Measurements from ENCODE around the gene GUCD1.

Gene GUCD1

DNA sequence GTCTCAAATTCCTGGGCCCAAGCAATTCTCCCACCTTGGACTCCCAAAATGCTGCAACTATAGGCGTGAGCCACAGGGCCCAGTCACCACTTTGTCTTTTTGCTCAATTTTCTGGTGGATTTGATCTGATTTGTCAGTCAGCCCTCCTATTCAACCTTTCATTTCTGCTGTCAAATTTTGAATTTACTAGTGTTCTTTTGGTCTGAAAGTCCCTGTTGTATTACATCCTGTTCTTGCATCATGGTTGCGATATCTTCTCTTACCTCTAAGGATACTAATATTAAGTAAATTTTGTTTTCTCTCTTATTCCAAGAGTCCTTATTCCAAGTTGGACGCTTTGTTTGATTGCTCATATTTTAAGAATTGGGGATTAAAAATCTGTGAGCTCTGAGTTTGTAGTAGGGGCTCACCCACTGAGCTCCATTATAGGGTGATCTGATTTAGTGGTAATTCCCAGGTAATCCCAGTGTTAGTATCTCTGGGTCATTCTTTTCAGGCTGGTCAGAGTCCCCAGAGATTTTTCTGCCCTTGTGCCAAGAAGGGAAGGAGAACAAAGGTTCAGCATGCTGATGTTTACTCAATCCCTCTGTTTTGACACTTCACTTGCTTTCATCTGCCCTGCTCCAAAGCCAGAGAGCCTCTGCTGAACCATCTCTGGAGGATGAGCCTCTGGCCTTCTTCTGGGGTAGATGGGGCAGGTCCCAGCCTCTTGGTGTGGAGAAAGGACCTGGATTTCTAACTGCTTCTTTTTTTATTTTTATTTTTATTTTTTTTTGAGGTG is 49.8 kb downstream of the GUCD1 start:
- no peak for TF ChIP-seq GATA3 (IDR thresholded peaks at IDR 0.05; ENCODE audit: low read depth, low read length)
- no peak for TF ChIP-seq GATA2 (IDR thresholded peaks at IDR 0.05; ENCODE audit: low read depth, low read length)

DNA sequence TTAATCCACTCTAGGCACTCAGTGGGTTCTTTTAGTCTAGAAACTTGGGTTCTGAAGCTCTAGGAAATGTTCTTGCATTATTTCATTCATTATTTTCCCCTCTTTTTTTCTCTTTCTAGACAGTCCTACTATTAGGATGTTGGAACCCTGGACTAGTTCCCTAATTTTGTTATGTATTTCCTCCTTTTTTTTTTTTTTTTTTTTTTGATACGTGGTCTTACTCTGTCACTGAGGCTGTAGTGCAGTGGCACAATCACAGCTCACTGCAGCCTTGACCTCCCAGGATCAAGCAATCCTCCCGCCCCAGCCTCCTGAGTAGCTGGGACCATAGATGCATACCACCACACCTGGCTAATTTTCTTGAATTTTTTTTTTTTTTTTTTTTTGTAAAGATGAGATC is 50.4 kb downstream of the GUCD1 start:
- no peak for TF ChIP-seq GATA2 (IDR thresholded peaks at IDR 0.05; ENCODE audit: low read depth, low read length)
- TF ChIP-seq GATA3 (IDR thresholded peaks at IDR 0.05; ENCODE audit: low read depth, low read length), result no peak

DNA sequence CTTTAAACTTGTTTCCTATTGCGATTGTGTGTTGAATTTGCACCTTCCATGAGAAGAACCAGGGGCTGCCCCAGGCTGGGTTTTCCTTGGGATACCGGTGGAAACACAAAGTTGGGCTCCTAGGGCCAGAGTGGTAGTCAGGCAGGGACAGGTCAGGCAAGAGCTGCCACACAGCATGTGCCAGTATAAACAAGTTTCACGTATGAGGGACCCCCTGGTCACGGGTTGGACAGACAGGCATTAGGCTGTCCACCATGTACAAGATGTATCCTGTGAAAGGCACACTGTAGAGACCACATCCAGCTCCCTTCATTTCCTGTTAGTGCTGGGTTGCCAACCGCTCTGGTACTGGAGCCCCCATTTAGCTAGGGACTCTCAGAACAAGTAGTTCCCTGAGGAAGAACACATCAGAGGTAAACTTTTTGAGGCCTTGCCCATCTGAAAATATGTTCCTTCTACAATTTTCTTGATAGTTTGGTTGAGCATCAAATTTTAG is 51.0 kb downstream of the GUCD1 start:
- no peak for TF ChIP-seq GATA3 (IDR thresholded peaks at IDR 0.05; ENCODE audit: low read depth, low read length)
- no peak for TF ChIP-seq GATA2 (IDR thresholded peaks at IDR 0.05; ENCODE audit: low read depth, low read length)

DNA sequence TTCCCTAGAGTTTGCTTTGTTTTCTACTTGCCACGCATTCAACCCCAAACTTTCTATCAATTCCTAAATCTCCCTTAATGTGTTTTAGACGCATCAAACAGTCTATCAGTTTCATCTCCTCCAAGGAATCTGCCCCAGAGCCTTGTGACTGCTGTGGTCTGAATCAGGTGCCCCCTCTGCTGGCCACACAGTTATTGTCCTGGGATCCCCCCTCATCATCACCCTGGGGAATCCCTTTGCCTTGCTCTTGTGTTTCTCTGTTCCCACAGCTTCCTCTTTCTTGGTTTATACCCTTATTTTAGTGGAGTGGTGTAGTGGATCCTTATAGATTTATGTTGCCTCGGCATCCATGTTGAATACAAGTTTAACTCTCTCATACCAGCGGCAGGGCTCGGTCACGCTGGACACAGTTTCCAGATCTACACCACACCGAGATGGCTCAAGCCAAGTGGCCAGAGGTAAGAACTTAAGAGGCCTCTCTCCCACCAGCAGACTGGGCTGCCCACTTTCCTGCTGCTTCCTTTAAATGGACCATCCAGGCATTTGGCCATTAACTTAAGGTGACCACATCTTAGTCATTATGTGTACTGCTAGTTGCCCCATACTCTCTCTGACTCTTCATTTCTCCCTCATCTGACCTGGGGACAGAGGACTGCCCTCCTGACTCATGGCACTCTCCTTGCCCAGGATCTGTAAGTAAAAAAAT is 51.6 kb downstream of the GUCD1 start:
- TF ChIP-seq GATA3 (IDR thresholded peaks at IDR 0.05; ENCODE audit: low read depth, low read length), result no peak
- TF ChIP-seq GATA2 (IDR thresholded peaks at IDR 0.05; ENCODE audit: low read depth, low read length), result no peak

DNA sequence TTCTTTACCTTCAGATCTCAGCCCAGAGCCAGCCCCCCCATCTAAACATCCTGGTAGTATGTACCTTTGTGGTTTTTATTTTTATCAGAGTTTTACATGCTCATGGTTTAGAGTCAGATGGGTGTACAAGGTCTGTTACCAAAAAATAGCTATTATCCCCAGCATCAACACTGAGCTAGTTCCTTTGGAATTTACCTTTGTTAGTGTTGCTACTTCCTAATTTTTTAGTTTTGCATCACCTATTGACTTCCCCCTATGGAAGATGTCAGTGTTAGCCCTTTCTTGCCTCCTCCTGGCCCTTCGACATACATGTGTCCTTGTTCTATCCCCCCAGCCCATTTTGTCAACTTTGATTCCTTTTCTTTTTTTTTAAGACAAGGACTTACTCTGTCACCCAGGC is 52.4 kb downstream of the GUCD1 start:
- no peak for TF ChIP-seq GATA2 (IDR thresholded peaks at IDR 0.05; ENCODE audit: low read depth, low read length)
- no peak for TF ChIP-seq GATA3 (IDR thresholded peaks at IDR 0.05; ENCODE audit: low read depth, low read length)

DNA sequence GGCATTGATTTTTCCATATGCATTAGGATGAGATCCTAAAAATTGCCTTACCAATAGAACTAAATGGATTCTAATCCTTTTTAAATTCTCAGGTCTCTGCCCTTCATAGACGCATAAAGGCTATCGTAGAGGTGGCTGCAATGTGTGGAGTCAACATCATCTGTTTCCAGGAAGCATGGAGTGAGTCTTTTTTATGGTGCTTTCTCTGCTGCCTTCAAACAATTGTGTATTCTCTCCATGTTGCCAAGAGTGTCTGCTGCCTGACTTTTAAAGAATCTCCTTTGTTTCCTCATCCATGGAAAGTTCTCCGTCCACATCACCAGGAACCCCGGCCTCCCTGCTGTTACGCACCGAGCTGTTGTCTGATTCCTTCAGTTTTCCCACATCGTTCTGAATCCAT is 52.9 kb downstream of the GUCD1 start:
- TF ChIP-seq GATA3 (IDR thresholded peaks at IDR 0.05; ENCODE audit: low read depth, low read length), result no peak
- no peak for TF ChIP-seq GATA2 (IDR thresholded peaks at IDR 0.05; ENCODE audit: low read depth, low read length)

DNA sequence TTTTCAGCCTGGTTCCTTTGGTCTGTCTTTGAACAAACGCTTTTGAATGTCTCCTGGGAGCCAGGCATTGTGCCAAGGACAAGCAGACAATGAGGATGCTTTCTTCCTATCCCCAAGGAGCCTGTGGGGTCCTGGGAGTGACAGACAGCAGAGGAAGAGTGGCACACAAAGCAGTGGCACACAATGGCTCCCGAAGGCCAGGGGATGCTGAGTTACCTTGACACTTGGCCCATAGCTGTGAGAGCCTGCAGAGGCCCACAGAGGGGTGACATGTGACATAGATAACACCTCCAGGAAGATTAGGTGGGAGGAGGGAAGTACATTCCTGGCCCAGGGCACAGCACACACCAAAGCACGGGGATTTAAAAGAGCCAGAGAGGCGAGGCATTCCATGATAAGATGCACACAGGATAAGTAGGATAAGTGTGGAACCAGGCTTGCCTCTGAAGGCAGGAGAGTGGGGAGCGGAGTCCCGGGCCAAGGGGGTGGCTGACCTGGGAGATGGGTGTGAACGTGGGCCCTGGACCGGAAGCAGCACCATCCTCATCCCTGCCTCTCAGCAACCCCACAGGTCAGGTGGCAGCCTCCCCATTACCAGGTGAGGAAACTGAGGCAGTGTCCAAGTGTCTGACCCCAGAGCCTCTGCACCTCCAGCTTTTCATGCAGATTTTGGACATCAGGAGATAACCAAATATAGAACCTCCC is 53.5 kb downstream of the GUCD1 start:
- no peak for TF ChIP-seq GATA3 (IDR thresholded peaks at IDR 0.05; ENCODE audit: low read depth, low read length)

DNA sequence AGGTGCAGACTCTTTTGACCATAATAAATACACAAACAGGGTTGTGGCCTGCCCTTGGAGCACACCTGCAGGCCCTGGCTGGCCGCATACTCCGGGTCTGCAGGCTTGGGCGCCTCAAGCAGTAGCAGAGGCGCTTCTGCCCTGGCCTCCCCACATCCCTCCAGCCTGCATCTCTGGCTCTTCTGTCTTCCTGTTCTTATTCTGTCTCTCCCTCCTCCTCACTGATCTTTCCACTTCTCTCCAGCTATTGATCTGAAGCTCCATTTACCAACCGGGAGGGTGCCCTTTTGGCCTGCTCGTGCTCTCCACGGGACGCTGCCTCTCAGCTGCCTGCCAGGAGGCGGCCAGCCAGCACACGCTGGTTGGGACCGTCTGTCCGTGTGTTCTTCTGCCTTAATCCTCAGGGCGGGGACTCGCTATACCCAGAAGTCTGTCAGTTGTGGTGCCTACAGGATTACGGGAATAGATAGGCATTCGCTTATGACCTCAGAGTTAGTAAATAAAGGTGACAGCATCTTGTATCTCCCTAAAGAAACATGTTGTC is 54.6 kb downstream of the GUCD1 start:
- TF ChIP-seq GATA2 (IDR thresholded peaks at IDR 0.05; ENCODE audit: low read depth, low read length), result no peak

DNA sequence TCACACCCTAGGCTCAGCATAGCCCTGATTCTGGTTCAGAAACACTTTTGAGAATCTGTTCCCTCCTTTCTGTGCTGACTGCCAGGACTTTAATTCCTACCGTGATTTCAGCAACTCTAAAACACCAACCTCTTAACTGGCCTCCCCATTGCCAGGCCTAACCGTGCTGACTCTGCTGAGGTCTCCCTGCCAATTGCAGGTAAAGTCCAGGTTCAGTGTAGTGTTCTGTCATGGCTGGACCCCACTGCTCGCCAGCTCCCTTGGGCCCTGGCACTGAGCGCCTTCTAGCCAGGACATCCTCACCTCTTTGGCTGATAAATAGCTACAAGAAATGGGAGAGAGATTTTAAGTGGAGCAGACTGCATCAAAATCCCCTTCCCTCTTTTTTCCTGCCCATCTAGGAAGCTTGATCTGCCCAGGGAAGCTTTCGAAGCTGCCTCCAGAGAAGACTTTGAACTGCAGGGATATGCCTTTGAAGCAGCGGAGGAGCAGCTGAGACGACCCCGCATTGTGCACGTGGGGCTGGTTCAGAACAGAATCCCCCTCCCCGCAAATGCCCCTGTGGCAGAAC is 55.1 kb downstream of the GUCD1 start:
- no peak for TF ChIP-seq GATA3 (IDR thresholded peaks at IDR 0.05; ENCODE audit: low read depth, low read length)
- TF ChIP-seq GATA2 (IDR thresholded peaks at IDR 0.05; ENCODE audit: low read depth, low read length), result no peak

DNA sequence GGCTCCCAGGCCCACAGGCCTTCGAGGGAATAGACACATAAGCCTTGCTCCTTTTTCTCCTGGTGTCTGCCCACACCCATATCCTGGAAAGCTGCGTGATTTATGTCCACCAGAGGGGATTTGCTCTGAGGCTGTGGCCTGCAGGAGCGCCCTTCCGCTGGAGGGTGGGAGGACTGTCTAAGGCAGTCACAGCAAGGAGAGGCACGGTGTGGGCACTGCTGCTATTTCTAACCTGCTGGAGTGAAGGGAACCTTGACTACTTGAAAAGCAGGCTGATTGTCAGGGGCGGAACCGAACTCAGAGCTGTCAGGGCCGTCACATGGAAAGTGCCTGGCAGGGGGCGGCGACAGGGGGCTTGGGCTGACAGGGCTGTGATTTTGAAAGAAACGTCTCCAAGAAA is 56.1 kb downstream of the GUCD1 start:
- TF ChIP-seq GATA3 (IDR thresholded peaks at IDR 0.05; ENCODE audit: low read depth, low read length), result no peak

DNA sequence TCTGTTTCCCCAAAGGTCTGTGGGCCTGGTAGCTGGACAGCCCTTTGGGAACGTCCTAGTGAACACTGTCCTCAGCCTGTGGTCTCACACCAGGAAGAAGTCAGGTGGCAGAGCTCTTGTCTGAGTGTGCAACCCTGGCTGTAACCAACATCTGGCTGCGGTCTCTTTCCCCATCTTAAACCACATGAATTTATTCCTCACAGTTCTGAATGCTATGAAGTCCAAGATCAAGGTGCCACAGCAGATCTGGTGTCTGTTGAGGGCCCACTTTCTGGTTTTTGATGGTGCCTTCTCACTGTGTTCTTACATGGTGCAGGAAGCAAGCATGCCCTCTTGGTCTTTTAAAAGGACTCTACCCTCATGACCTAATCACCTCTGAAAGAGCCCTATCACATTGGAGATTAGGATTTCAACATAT is 57.1 kb downstream of the GUCD1 start:
- TF ChIP-seq GATA3 (IDR thresholded peaks at IDR 0.05; ENCODE audit: low read depth, low read length) (no peak), GATA2 (IDR thresholded peaks at IDR 0.05; ENCODE audit: low read depth, low read length) (no peak)

DNA sequence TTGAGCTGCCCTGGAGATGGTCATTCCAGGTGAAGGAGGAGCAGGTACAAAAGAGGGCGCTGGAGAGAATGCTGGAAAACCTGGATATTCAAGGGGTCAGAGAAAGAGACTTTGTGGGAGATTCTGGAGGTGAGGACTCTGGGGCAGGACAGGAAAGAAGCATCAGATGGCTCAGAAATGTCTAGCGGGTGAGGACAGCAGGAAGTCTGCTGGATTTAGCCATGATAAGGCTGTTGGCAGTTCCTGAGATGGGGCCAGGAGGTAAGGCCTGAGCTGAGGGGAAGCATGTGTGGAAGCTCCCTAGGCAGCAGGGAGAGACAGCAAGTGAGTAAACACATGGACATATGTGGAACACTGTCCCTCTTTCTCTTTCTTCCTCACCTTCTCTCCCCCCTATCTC is 58.3 kb downstream of the GUCD1 start:
- TF ChIP-seq GATA3 (IDR thresholded peaks at IDR 0.05; ENCODE audit: low read depth, low read length) (no peak), GATA2 (IDR thresholded peaks at IDR 0.05; ENCODE audit: low read depth, low read length) (no peak)

DNA sequence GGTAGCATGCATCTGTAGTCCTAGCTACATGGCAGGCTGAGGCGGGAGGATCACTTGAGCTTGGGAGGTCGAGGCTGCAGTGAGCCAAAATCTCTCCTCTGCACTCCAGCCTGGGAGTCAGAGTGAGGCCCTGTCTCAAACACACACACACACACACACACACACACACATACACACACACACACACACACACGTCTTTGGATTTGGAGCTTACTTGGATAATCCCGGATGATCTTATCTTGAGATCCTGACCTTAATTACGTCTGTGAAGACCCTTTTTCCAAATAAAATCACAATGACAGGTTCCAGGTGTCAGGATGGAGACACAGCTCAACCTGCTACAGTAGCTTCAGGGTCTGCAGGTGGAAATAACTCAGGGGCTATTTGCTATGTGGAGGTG is 58.7 kb downstream of the GUCD1 start:
- TF ChIP-seq GATA2 (IDR thresholded peaks at IDR 0.05; ENCODE audit: low read depth, low read length) (no peak), GATA3 (IDR thresholded peaks at IDR 0.05; ENCODE audit: low read depth, low read length) (no peak)

DNA sequence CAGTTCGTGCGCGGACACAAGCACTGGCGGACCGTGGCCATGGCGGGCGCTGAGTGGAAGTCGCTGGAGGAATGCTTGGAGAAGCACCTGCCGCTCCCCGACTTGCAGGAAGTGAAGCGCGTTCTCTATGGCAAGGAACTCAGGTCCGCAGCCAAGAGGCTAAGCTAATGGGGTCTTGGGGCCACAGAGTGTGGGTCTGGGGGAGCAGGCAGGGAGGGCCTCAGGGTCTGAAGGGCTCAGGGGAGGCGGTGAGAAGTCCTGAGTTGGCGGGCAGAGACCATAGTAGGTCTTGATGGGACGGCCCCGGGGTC is 59.6 kb downstream of the GUCD1 start:
- no peak for TF ChIP-seq GATA2 (IDR thresholded peaks at IDR 0.05; ENCODE audit: low read depth, low read length)
- TF ChIP-seq GATA3 (IDR thresholded peaks at IDR 0.05; ENCODE audit: low read depth, low read length), result no peak

Data from SH-SY5Y (cell line).